Natural killer cell (primary cell): ENCODE data around the gene SF3B3. TPM values are rescaled to one million over a fixed set of nuclear protein-coding genes. Genes with fewer than 3 reads are reported as not detected.
A peak's percentile ranks its signal among the peaks of the same experiment; 100 is the strongest.

Experiments
- ATAC-seq, 3 donors: fragments of 150-1000 bp in 2 of 3; fragments of 200-7000 bp in 1 of 3; cut with Tn5 transposase; 1 replicate in 1 of 3; 2 replicates in 2 of 3; pipeline ENCODE4 v1.10.0; 2021; ENCODE audit warnings: mild to moderate bottlenecking in 2 of 3, moderate library complexity in 2 of 3
- DNase-seq, 2 donors: peaks; one replicate each; pipeline versions ENCODE4 v3.0.0 to v3.0.0-alpha.2; 2013 to 2021; ENCODE audit warnings: mixed read lengths in 1 of 2
- H3K27ac ChIP-seq: one replicate; pipeline ENCODE4 v1.5.1; 2013; ENCODE audit warnings: mild to moderate bottlenecking, low read length
- H3K27me3 ChIP-seq: one replicate; pipeline ENCODE4 v1.6.1; 2013; ENCODE audit warnings: low read length; ENCODE audit not compliant: control insufficient read depth, insufficient read depth
- H3K36me3 ChIP-seq: one replicate; pipeline ENCODE4 v1.6.1; 2013; ENCODE audit warnings: low read length; ENCODE audit not compliant: control insufficient read depth, insufficient read depth
- H3K4me1 ChIP-seq: one replicate; pipeline ENCODE4 v1.6.1; 2013; ENCODE audit warnings: low read length; ENCODE audit not compliant: control insufficient read depth, insufficient read depth
- H3K4me3 ChIP-seq: one replicate; pipeline ENCODE4 v1.5.1; 2013; ENCODE audit warnings: low read length
- H3K9me3 ChIP-seq: one replicate; pipeline ENCODE4 v1.6.1; 2013; ENCODE audit warnings: low read length; ENCODE audit not compliant: control insufficient read depth, insufficient read depth
- H3K27ac Mint-ChIP-seq, 2 donors: one replicate each; pipeline ENCODE4 v1.8.0; 2022; ENCODE audit warnings: mild to moderate bottlenecking in 2 of 2, mixed read lengths in 2 of 2, moderate library complexity in 1 of 2
- H3K27me3 Mint-ChIP-seq, 2 donors: one replicate each; pipeline ENCODE4 v1.8.0; 2022; ENCODE audit warnings: low read depth in 2 of 2, mixed read lengths in 2 of 2
- H3K36me3 Mint-ChIP-seq: one replicate; pipeline ENCODE4 v1.8.0; 2022; ENCODE audit warnings: mixed read lengths
- H3K4me1 Mint-ChIP-seq, 2 donors: one replicate each; pipeline ENCODE4 v1.8.0; 2022; ENCODE audit warnings: mixed read lengths in 2 of 2
- H3K4me3 Mint-ChIP-seq: one replicate; pipeline ENCODE4 v1.8.0; 2022; ENCODE audit warnings: mild to moderate bottlenecking, moderate library complexity, mixed read lengths
- H3K9me3 Mint-ChIP-seq, 2 donors: one replicate each; pipeline ENCODE4 v1.8.0; 2022; ENCODE audit warnings: mixed read lengths in 2 of 2
- CTCF ChIP-seq: fragments of 200-600 bp; IDR thresholded peaks from one replicate; pipeline ENCODE4 v1.8.0; 2022; ENCODE audit warnings: antibody characterized with exemption
- WGBS: methylation state at CpG from one replicate; pipeline ENCODE4 v1.1.7; 2013; ENCODE audit warnings: missing lambda C conversion rate; ENCODE audit not compliant: insufficient coverage; 5-methylcytosine and 5-hydroxymethylcytosine counted together
- intact Hi-C: fragments of 100-400 bp; cut with micrococcal nuclease; formaldehyde crosslinking; loops from one replicate; pipeline ENCODE4 v1.14.2; 2022
- total RNA-seq, 4 donors: library from RNA; stranded (reverse); fragments of 120-200 nt in 1 of 4; gene quantifications; one replicate each; pipeline versions ENCODE4 v1.2.3 to v1.2.4, GENCODE V29; 2013 to 2022

SF3B3 gene
- total RNA-seq, 3 donors from 2014 or later (not counting 1 experiment from before 2014, with no cell fraction given) = 164 to 220 (median 173) TPM

DNA sequence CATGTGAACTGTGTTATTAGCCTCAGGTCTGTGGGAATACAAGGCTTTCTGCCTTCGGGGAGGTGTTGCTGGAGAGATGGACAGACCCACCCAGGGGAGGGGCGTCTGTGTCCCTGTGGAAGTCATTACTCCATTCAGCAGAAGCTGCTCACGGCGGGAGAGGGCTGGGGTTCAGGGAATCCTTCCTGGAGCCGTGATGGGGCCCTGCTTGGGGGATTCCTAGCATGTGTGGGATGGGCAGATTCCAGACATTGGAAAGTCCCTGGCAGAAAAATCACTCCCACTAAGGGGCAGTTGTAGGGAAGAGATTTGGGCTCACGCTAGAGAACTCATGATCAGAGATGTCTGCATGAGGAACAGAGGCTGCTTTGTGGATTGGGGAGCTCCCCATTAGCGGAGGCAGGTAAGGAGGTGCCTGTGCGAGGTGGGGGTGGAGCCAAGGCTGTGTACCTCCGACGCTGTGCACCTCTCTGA is 66.4 kb downstream of the SF3B3 start:
- no peak for TF ChIP-seq CTCF

DNA sequence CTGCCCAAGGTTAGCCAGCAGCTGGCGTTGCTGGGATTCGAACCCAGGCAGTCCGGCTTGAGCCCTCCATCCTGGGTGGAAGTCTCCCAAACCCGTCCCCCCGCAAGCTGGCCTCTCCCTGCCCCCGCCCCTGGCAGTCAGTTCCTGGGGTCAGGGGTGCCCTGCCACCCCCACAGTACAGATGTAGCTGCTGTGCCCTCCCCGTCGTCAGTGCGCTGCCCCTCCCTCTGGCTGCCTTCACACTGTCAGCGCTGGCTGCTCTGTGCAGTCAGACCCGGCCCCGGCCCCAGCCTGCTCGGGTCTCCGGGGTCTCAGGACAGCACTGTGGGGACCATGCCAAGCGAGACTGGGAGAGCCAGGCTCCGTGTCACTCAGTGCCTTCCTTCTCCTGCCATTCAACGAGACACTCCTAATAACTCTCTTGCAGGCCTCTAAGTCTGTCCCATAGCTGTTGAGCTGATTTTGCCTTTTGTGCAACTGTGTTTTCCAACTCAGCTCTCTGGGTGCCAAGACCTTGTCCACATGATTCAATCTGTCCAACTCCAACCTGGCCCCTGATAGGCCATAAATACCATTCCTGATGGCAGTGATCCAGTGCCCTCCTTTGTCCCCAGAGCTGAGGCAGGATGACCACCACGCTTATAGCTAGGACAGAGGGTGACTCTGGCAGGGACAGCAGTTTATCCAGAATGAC is 67.3 kb downstream of the SF3B3 start:
- H3K4me1 Mint-ChIP-seq = no peaks in the 10 kb centered on the region
- DNase-seq = no peak
- Histone ChIP-seq H3K4me1 (no peaks in the 10 kb centered on the region), H3K36me3 (no peaks in the 10 kb centered on the region), H3K4me3 (no peak overlapping the region), H3K9me3 (no peaks in the 10 kb centered on the region), H3K27me3 (no peaks in the 10 kb centered on the region), H3K27ac (no peak overlapping the region)
- no peaks in the 10 kb centered on the region for H3K36me3 Mint-ChIP-seq
- no peak overlapping the region for H3K4me3 Mint-ChIP-seq
- 88% methylated on average over 18 of the region's 18 CpGs for WGBS
- H3K27me3 Mint-ChIP-seq = peaks cover 0 to 2% of the 10 kb centered on the region in 2 donors
- no peak for TF ChIP-seq CTCF
- intact Hi-C loops = no loop called here
- peak in 1 of 3 donors; percentile 18 for ATAC-seq
- H3K27ac Mint-ChIP-seq = no peak overlapping the region
- H3K9me3 Mint-ChIP-seq = no peaks in the 10 kb centered on the region

More for the DNA sequence above, 66.4 kb downstream of the SF3B3 start:
- Histone ChIP-seq H3K36me3 (no peaks in the 10 kb centered on the region), H3K9me3 (no peaks in the 10 kb centered on the region), H3K27me3 (no peaks in the 10 kb centered on the region), H3K27ac (no peak overlapping the region), H3K4me3 (no peak overlapping the region), H3K4me1 (no peaks in the 10 kb centered on the region)
- no peaks in the 10 kb centered on the region for H3K4me1 Mint-ChIP-seq
- no peaks in the 10 kb centered on the region for H3K27me3 Mint-ChIP-seq
- H3K27ac Mint-ChIP-seq = no peak overlapping the region
- intact Hi-C loops = no loop called here
- no peaks in the 10 kb centered on the region for H3K36me3 Mint-ChIP-seq
- 75% methylated on average over 10 of the region's 10 CpGs for WGBS
- no peak overlapping the region for H3K4me3 Mint-ChIP-seq
- no peaks in the 10 kb centered on the region for H3K9me3 Mint-ChIP-seq
- peak in 1 of 3 donors; percentile 11 for ATAC-seq
- no peak for DNase-seq

GRCh38 chr16:70591615-70592014 is 68.0 kb downstream of the SF3B3 start:
- intact Hi-C loops = no loop called here
- Mint-ChIP-seq H3K9me3 (no peaks in the 10 kb centered on the region), H3K36me3 (no peaks in the 10 kb centered on the region), H3K4me3 (no peak overlapping the region), H3K27ac (no peak overlapping the region), H3K4me1 (no peaks in the 10 kb centered on the region), H3K27me3 (peaks cover 0 to 2% of the 10 kb centered on the region in 2 donors)
- H3K4me3 ChIP-seq = no peak overlapping the region
- H3K36me3 ChIP-seq = no peaks in the 10 kb centered on the region
- WGBS = 74% methylated on average over 3 of the region's 4 CpGs
- DNase-seq (no peak), ATAC-seq (no peak)
- H3K9me3 ChIP-seq = no peaks in the 10 kb centered on the region
- no peaks in the 10 kb centered on the region for H3K4me1 ChIP-seq
- no peak for TF ChIP-seq CTCF
- no peak overlapping the region for H3K27ac ChIP-seq
- H3K27me3 ChIP-seq = no peaks in the 10 kb centered on the region

DNA sequence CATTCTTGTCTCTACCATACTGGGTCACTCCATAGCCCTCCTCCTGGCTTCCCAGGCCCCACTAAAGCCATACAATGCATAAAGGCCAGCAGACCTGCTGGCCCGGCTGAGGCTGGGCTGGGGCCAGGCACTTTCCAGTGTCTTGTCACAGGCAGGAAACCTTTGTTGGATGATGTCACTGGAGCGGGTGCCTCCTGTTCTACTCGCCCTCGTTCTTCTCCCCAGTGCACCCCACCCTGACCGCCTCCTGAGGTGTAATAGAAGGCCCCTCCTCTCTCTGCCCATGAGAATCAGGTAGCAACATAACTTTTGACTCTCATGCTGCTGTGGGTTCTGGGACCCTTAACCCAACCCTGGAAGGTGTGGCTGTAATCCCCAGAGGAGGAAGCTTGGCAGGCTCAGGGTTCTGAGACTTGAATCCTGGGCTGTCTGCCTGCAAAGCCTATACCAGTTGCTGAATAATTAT is 68.5 kb downstream of the SF3B3 start:
- H3K4me1 ChIP-seq = no peaks in the 10 kb centered on the region
- no peaks in the 10 kb centered on the region for H3K9me3 Mint-ChIP-seq
- no peak overlapping the region for H3K27ac ChIP-seq
- no peaks in the 10 kb centered on the region for H3K36me3 Mint-ChIP-seq
- H3K27me3 ChIP-seq = no peaks in the 10 kb centered on the region
- H3K4me3 Mint-ChIP-seq = no peak overlapping the region
- no peaks in the 10 kb centered on the region for H3K4me1 Mint-ChIP-seq
- intact Hi-C loops = no loop called here
- no peak for ATAC-seq
- H3K9me3 ChIP-seq = no peaks in the 10 kb centered on the region
- H3K27ac Mint-ChIP-seq = no peak overlapping the region
- H3K4me3 ChIP-seq = no peak overlapping the region
- H3K36me3 ChIP-seq = no peaks in the 10 kb centered on the region
- no peak for DNase-seq
- no peak for TF ChIP-seq CTCF
- peaks cover 0 to 2% of the 10 kb centered on the region in 2 donors for H3K27me3 Mint-ChIP-seq
- 72% methylated on average over 5 of the region's 5 CpGs for WGBS
